Upper lobe of left lung (tissue), 6 donors: ENCODE results near the gene MAP3K3. TPM values are rescaled to one million over a fixed set of nuclear protein-coding genes. Genes with fewer than 3 reads are reported as not detected.
A peak's percentile ranks its signal among the peaks of the same experiment; 100 is the strongest.

Source experiments
- ATAC-seq, 2 donors: fragments of 200-7000 bp; cut with Tn5 transposase; one replicate each; pipeline ENCODE4 v1.9.1; 2022; ENCODE audit warnings: mild to moderate bottlenecking in 2 of 2, moderate library complexity in 2 of 2; ENCODE audit not compliant: low FRiP score in 2 of 2
- DNase-seq, 2 donors: peaks; one replicate each; pipeline ENCODE4 v3.0.0-alpha.2; 2019 to 2020
- H3K27ac ChIP-seq, 4 donors: fragments of 200-600 bp; sonication (generic); one replicate each; pipeline ENCODE4 v1.5.1; 2016 to 2019
- H3K27me3 ChIP-seq, 4 donors: fragments of 200-600 bp; sonication (generic); one replicate each; pipeline ENCODE4 v1.5.1; 2017 to 2019
- H3K36me3 ChIP-seq, 4 donors: fragments of 200-600 bp; sonication (generic); one replicate each; pipeline ENCODE4 v1.5.1; 2016 to 2019
- H3K4me1 ChIP-seq, 4 donors: fragments of 200-600 bp; sonication (generic); one replicate each; pipeline ENCODE4 v1.5.1; 2018 to 2019
- H3K4me3 ChIP-seq, 4 donors: fragments of 200-600 bp; sonication (generic); one replicate each; pipeline ENCODE4 v1.5.1; 2017 to 2019; ENCODE audit warnings: mild to moderate bottlenecking in 2 of 4, moderate library complexity in 1 of 4
- H3K9me3 ChIP-seq, 4 donors: fragments of 200-600 bp; sonication (generic); one replicate each; pipeline ENCODE4 v1.5.1; 2018 to 2019
- CTCF ChIP-seq, 6 experiments: fragments of 450-650 bp in 4 of 6; fragments of 200-600 bp in 2 of 6; sonication (generic) in 2 of 6; IDR thresholded peaks; one replicate each; pipeline ENCODE4 v1.5.1; 2016 to 2019; ENCODE audit warnings: antibody characterized with exemption in 6 of 6
- EP300 ChIP-seq, 4 donors: sonication (generic); formaldehyde crosslinking; IDR thresholded peaks; one replicate each; pipeline ENCODE4 v1.5.1; 2017; ENCODE audit warnings: antibody characterized with exemption in 4 of 4, control low read depth in 2 of 4
- POLR2A ChIP-seq, 4 donors: fragments of 450-650 bp; IDR thresholded peaks; one replicate each; pipeline ENCODE4 v1.5.1; 2016 to 2017; ENCODE audit warnings: antibody characterized with exemption in 4 of 4, mild to moderate bottlenecking in 2 of 4
- POLR2AphosphoS5 ChIP-seq, 2 donors: sonication (generic); formaldehyde crosslinking; IDR thresholded peaks; one replicate each; pipeline ENCODE4 v1.5.1; 2017; ENCODE audit warnings: antibody characterized with exemption in 2 of 2
- WGBS, 2 donors: methylation state at CpG; one replicate each; pipeline ENCODE4 v1.1.5; 2017 to 2018; 5-methylcytosine and 5-hydroxymethylcytosine counted together
- total RNA-seq, 6 donors: library from RNA; depleted of rRNA in 4 of 6; stranded (reverse); fragments of >200 nt in 4 of 6; gene quantifications; one replicate each; pipeline versions ENCODE4 v1.1.0 to v1.2.1, GENCODE V29; 2016 to 2021
- donor health status: DM: no; HTN: no; CAD: no; lungs with moderate emphysema.
- donor health status: DM: no; HTN: yes; CAD: no; lungs with severe emphysema.

Gene MAP3K3
- 100 to 1,000 TPM in 1 of 6 donors, 10 to 100 TPM in 5; 55.1 to 116 (median 60.4) TPM for total RNA-seq

DNA sequence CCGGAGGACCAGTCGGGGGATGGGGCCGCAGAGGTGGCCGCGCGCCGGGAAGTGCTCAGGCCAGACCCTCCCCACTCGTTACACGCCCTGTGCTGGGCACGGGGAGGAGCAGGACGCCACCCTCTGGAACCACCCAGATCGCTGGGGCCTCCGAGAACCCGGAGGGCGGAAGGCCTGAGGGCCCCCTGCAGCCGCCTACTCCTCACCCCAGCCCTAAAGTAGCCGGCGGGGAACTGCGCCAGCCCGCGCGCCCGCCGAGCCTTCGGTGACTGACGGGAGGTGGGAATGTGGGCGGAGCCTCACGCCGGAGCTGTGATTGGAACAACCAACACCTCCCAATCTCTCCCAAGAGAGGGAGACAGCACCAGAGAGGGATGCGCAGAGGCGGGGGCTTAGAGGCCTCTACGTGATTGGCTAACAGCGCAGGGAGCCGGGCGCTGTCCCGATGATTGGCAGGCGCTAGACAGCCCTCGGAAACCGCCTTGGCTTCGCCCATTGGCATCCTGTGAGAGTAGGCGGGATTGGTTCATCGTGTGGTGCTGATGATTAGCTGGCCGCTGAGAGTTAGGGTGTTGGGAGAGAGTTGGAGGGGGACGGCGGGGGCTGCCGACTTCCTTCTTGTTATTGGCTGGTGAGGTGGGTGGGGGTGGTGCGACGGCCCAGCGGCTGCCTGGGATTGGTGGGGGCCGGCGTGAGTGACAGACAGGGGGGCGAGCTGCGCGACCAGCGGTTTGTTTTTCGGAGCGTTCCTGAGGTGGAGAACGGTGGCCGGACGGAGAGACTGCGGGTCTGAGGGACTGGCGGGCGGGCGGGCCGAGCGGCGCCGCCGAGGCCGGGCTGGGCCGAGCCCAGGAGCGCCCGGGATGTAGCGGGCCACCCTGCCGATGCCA lies at the start of gene MAP3K3:
Gene MAP3K3 (plus strand): TSS at position 734 of the 890 bp plus-strand sequence. CDS start 343 bp downstream, outside the sequence.
- Histone ChIP-seq H3K27me3 (no peaks in the 10 kb centered on the region), H3K36me3 (no peaks in the 10 kb centered on the region), H3K4me1 (peaks cover 27 to 43% (median 37%) of the 10 kb centered on the region in 4 donors), H3K27ac (peak within 1 kb of the TSS; percentile 85 to 95 (median 91)), H3K4me3 (peak within 1 kb of the TSS; percentile 53 to 86 (median 80)), H3K9me3 (no peaks in the 10 kb centered on the region)
- DNase-seq (peak; percentile 96 to 100), ATAC-seq (peak; percentile 97 to 99)
- TF ChIP-seq CTCF (IDR thresholded peaks at IDR 0.05) (peak in 3 of 6 experiments; percentile 27 to 42 (median 35)), POLR2A (IDR thresholded peaks at IDR 0.05) (peak in 3 of 4 donors; percentile 67 to 78 (median 77)), POLR2AphosphoS5 (IDR thresholded peaks at IDR 0.05) (peak; percentile 71 to 92), EP300 (IDR thresholded peaks at IDR 0.05) (no peak)
- 1% methylated on average over 40 to 49 of the region's 75 CpGs for WGBS, 2 donors

- DNase-seq (no peak), ATAC-seq (peak in 1 of 2 donors; percentile 19)
- TF ChIP-seq EP300 (IDR thresholded peaks at IDR 0.05) (no peak), CTCF (IDR thresholded peaks at IDR 0.05) (peak in 1 of 6 experiments; percentile 21)
- H3K27ac ChIP-seq: no peak overlapping the region
- 85 to 86% methylated on average over 5 of the region's 5 CpGs for WGBS, 2 donors
- no peaks in the 10 kb centered on the region for H3K9me3 ChIP-seq
- no peaks in the 10 kb centered on the region for H3K27me3 ChIP-seq
- H3K4me1 ChIP-seq: peaks cover 0 to 17% (median 2%) of the 10 kb centered on the region in 4 donors
- no peak overlapping the region for H3K4me3 ChIP-seq
- no peaks in the 10 kb centered on the region for H3K36me3 ChIP-seq
Measured at GRCh38 chr17:63573634-63574033, 48.6 kb upstream of the MAP3K3 start.

GRCh38 chr17:63578027-63578768 lies 44.0 kb upstream of the MAP3K3 start:
- DNase-seq: no peak
- H3K36me3 ChIP-seq: peaks cover 7 to 35% (median 24%) of the 10 kb centered on the region in 4 donors
- peaks cover 4 to 12% (median 7%) of the 10 kb centered on the region in 4 donors for H3K4me1 ChIP-seq
- no peak for TF ChIP-seq EP300 (IDR thresholded peaks at IDR 0.05)
- no peak for TF ChIP-seq POLR2A (IDR thresholded peaks at IDR 0.05)
- no peak for TF ChIP-seq POLR2AphosphoS5 (IDR thresholded peaks at IDR 0.05)
- no peak for TF ChIP-seq CTCF (IDR thresholded peaks at IDR 0.05)
- no peak for ATAC-seq
- no peak overlapping the region for H3K4me3 ChIP-seq
- no peaks in the 10 kb centered on the region for H3K27me3 ChIP-seq
- WGBS, 2 donors: 89 to 90% methylated on average over 6 to 7 of the region's 7 CpGs
- no peaks in the 10 kb centered on the region for H3K9me3 ChIP-seq
- peak overlapping the region in 1 of 4 donors; percentile 30 for H3K27ac ChIP-seq

- ATAC-seq (peak in 1 of 2 donors; percentile 31), DNase-seq (no peak)
- 69 to 76% methylated on average over 5 of the region's 5 CpGs for WGBS, 2 donors
- Histone ChIP-seq H3K27ac (peak overlapping the region in 1 of 4 donors; percentile 55), H3K4me1 (peaks cover 4 to 12% (median 7%) of the 10 kb centered on the region in 4 donors), H3K36me3 (peaks cover 11 to 40% (median 30%) of the 10 kb centered on the region in 4 donors), H3K4me3 (no peak overlapping the region), H3K9me3 (no peaks in the 10 kb centered on the region), H3K27me3 (no peaks in the 10 kb centered on the region)
- no peak for TF ChIP-seq CTCF (IDR thresholded peaks at IDR 0.05)
Measured at GRCh38 chr17:63578769-63579111, 43.5 kb upstream of the MAP3K3 start.
